Endothelial cell of umbilical vein (primary cell): ENCODE measurements around the gene STMN3.
"Not testable (repeated sequence)": the region's sequence is repeated elsewhere in the genome, so short reads cannot be mapped to it uniquely, and the experiment has no call there.

Experiments used
- CTCF ChIP-seq, 2 donors: IDR thresholded peaks; 1 replicate in 1 of 2; 2 replicates in 1 of 2; pipeline ENCODE4 v1.5.1; 2011; ENCODE audit warnings: low read length in 2 of 2, mild to moderate bottlenecking in 2 of 2, moderate library complexity in 2 of 2, control low read depth in 1 of 2, inconsistent platforms in 1 of 2, low read depth in 1 of 2; ENCODE audit not compliant: insufficient read depth in 1 of 2; ENCODE audit errors: extremely low read depth in 1 of 2
- EZH2 ChIP-seq: IDR thresholded peaks from 2 replicates; pipeline ENCODE4 v1.6.1; 2012; ENCODE audit warnings: borderline replicate concordance, low read depth, mild to moderate bottlenecking, moderate library complexity, low read length, inconsistent platforms; ENCODE audit not compliant: severe bottlenecking
- FOS ChIP-seq: IDR thresholded peaks from 2 replicates; pipeline ENCODE4 v1.6.1; 2011; ENCODE audit warnings: mild to moderate bottlenecking, low read length, moderate library complexity, borderline replicate concordance; ENCODE audit not compliant: insufficient read depth
- GATA2 ChIP-seq: IDR thresholded peaks from 2 replicates; pipeline ENCODE4 v1.7.0; 2011; ENCODE audit warnings: low read depth, mild to moderate bottlenecking, moderate library complexity, mixed read lengths, low read length; ENCODE audit not compliant: insufficient read length, insufficient read depth
- JUN ChIP-seq: IDR thresholded peaks from 2 replicates; pipeline ENCODE4 v1.6.1; 2011; ENCODE audit warnings: borderline replicate concordance, low read depth; ENCODE audit not compliant: insufficient read length, insufficient read depth
- MAX ChIP-seq: IDR thresholded peaks from 2 replicates; pipeline ENCODE4 v1.6.1; 2011; ENCODE audit not compliant: insufficient read depth, insufficient read length
- MYC ChIP-seq: IDR thresholded peaks from one replicate; pipeline ENCODE4 v1.6.1; 2011; ENCODE audit warnings: mild to moderate bottlenecking, low read depth, low read length
- POLR2A ChIP-seq: IDR thresholded peaks from 2 replicates; pipeline ENCODE4 v1.6.1; 2012; ENCODE audit warnings: low read depth, mild to moderate bottlenecking, control low read depth, low read length
- POLR2AphosphoS5 ChIP-seq: IDR thresholded peaks from 2 replicates; pipeline ENCODE4 v1.6.1; 2012; ENCODE audit warnings: low read depth, mild to moderate bottlenecking, control low read depth, low read length, moderate library complexity; ENCODE audit not compliant: insufficient read depth

- not testable (repeated sequence) for TF ChIP-seq POLR2AphosphoS5; CTCF (IDR thresholded peaks at IDR 0.05; ENCODE audit: extremely low read depth in 1 of 2, insufficient read depth in 1 of 2, low read depth in 1 of 2, low read length in 2 of 2); JUN; POLR2A; EZH2; FOS; MAX; GATA2; MYC
Observed at GRCh38 chr20:63640686-63641085, 12.5 kb downstream of the STMN3 start.
